ENCODE measurements around the gene LYZ. TPM values are rescaled to one million over a fixed set of nuclear protein-coding genes. Genes with fewer than 3 reads are reported as not detected.

Gene LYZ
- total and polyA plus RNA-seq, 9 of the 15 experiments (the other 6 are each of a cell fraction or from before 2014, with no cell fraction given) = 27.2 to 96.3 (median 42.1) TPM

DNA sequence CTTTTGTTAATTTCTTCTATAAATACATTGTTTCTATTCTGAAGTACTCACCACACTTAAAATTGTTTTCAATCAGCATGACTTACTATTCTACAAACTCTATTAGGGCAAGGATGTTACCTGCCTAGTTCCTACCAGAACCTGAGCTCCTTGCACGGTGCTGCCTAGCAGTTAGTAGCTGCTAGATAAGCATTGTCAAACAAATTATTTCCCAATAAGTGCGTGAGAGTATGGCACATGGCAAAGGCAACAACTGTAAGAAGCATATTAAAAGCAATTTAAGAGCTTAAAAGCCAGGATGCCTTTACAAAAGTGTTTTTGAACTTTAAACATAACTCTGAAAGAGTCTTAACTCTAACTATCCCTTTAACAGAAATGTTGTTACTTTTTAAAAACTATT lies 8.2 kb upstream of the LYZ start:
- intact Hi-C loops (cut with micrococcal nuclease) (no loop called here), in situ Hi-C loops (cut with MboI) (no loop called here)
- Histone ChIP-seq H2AFZ (ENCODE audit: low read depth, low read length) (peak overlapping the region; percentile 62), H3K27ac (ENCODE audit: extremely low read depth, low read depth, low read length) (no peak overlapping the region), H3K4me2 (ENCODE audit: insufficient read depth, low read length) (no peak overlapping the region), H3K9ac (ENCODE audit: insufficient read depth in 1 of 2, low read depth in 2 of 2, low read length in 2 of 2) (no peak overlapping the region), H3K36me3 (ENCODE audit: control insufficient read depth, insufficient read depth, low read length) (no peaks in the 10 kb centered on the region), H3K4me1 (replicated peaks in 1 of 2; ENCODE audit: control insufficient read depth in 2 of 2, insufficient read depth in 2 of 2, low read length in 2 of 2) (peaks cover 0 to 8% of the 10 kb centered on the region in 2 experiments; a peak in 2 of 5 replicates), H3K4me3 (no peak overlapping the region), H3K9me3 (replicated peaks; ENCODE audit: control insufficient read depth, insufficient read depth, low read depth, low read length) (no peaks in the 10 kb centered on the region), H3K79me2 (ENCODE audit: control insufficient read depth, insufficient read depth, low read length) (no peaks in the 10 kb centered on the region), H3K9me1 (ENCODE audit: control insufficient read depth, insufficient read depth, low read length) (no peaks in the 10 kb centered on the region), H3K27me3 (ENCODE audit: control insufficient read depth in 2 of 2, insufficient read depth in 2 of 2, low read length in 2 of 2) (no peaks in the 10 kb centered on the region), H4K20me1 (replicated peaks; ENCODE audit: control insufficient read depth, insufficient read depth, low read length) (no peaks in the 10 kb centered on the region)
- ChIA-PET POLR2A (no interaction called here), CTCF (ENCODE audit: low intra/inter-chr PET ratio) (no interaction called here)
- DNase-seq (ENCODE audit: extremely low read depth in 1 of 4, low spot score in 3 of 4) = no peak
- WGBS (ENCODE audit: insufficient coverage, low coverage, missing lambda C conversion rate) = 13% methylated on average over 2 of the region's 2 CpGs
- FAIRE-seq = no peak
- no peak for ATAC-seq
- no TSS peak for BruUV-seq (replicated peaks)
- no peak for TF ChIP-seq PCBP2 (IDR thresholded peaks at IDR 0.05; ENCODE audit: low read depth, low read length, poor library complexity, severe bottlenecking)
- TF ChIP-seq, protein P1, sequence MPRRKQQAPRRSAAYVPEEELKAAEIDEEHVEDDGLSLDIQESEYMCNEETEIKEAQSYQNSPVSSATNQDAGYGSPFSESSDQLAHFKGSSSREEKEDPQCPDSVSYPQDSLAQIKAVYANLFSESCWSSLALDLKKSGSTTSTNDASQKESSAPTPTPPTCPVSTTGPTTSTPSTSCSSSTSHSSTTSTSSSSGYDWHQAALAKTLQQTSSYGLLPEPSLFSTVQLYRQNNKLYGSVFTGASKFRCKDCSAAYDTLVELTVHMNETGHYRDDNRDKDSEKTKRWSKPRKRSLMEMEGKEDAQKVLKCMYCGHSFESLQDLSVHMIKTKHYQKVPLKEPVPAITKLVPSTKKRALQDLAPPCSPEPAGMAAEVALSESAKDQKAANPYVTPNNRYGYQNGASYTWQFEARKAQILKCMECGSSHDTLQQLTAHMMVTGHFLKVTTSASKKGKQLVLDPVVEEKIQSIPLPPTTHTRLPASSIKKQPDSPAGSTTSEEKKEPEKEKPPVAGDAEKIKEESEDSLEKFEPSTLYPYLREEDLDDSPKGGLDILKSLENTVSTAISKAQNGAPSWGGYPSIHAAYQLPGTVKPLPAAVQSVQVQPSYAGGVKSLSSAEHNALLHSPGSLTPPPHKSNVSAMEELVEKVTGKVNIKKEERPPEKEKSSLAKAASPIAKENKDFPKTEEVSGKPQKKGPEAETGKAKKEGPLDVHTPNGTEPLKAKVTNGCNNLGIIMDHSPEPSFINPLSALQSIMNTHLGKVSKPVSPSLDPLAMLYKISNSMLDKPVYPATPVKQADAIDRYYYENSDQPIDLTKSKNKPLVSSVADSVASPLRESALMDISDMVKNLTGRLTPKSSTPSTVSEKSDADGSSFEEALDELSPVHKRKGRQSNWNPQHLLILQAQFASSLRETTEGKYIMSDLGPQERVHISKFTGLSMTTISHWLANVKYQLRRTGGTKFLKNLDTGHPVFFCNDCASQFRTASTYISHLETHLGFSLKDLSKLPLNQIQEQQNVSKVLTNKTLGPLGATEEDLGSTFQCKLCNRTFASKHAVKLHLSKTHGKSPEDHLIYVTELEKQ (CRISPR knock-in tag; IDR thresholded peaks at IDR 0.05) = no peak
- no peak for TF ChIP-seq NFE2L1 (tag; IDR thresholded peaks at IDR 0.05; ENCODE audit: borderline replicate concordance, low read depth)
- TF ChIP-seq ZNF445 (CRISPR knock-in tag; IDR thresholded peaks at IDR 0.05; ENCODE audit: low read depth) = no peak
- no peak for TF ChIP-seq PURB (CRISPR knock-in tag; IDR thresholded peaks at IDR 0.05; ENCODE audit: low read depth)
- no peak for TF ChIP-seq CC2D1A (IDR thresholded peaks at IDR 0.05)
- TF ChIP-seq, protein P2, sequence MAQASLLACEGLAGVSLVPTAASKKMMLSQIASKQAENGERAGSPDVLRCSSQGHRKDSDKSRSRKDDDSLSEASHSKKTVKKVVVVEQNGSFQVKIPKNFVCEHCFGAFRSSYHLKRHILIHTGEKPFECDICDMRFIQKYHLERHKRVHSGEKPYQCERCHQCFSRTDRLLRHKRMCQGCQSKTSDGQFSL (CRISPR knock-in tag; IDR thresholded peaks at IDR 0.05) = no peak
- TF ChIP-seq, protein P2 (tag; IDR thresholded peaks at IDR 0.05) = no peak
- no peak for TF ChIP-seq ZNF431 (CRISPR knock-in tag; IDR thresholded peaks at IDR 0.05)
- no peak for TF ChIP-seq BRD4 (IDR thresholded peaks at IDR 0.05)
- TF ChIP-seq, protein P3, sequence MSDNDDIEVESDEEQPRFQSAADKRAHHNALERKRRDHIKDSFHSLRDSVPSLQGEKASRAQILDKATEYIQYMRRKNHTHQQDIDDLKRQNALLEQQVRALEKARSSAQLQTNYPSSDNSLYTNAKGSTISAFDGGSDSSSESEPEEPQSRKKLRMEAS (CRISPR knock-in tag; IDR thresholded peaks at IDR 0.05) = no peak
- no peak for TF ChIP-seq CHD2 (IDR thresholded peaks at IDR 0.05; ENCODE audit: low read depth, low read length)
- TF ChIP-seq ZNF785 (CRISPR knock-in tag; IDR thresholded peaks at IDR 0.05) = no peak
- TF ChIP-seq CHD1 (IDR thresholded peaks at IDR 0.05; ENCODE audit: low read length) = no peak
- no peak for TF ChIP-seq ZNF57 (CRISPR knock-in tag; IDR thresholded peaks at IDR 0.05)
- TF ChIP-seq ZNF23 (CRISPR knock-in tag; IDR thresholded peaks at IDR 0.05) = no peak
